Measurements from ENCODE around the gene LIX1L. TPM values are rescaled to one million over a fixed set of nuclear protein-coding genes. Genes with fewer than 3 reads are reported as not detected.

LIX1L gene
- polyA plus RNA-seq, 3 donors = 21.3 to 30.1 (median 27.0) TPM

- no peak for DNase-seq (ENCODE audit: extremely low read depth in 1 of 11, low read depth in 9 of 11, low spot score in 4 of 11)
These were observed 17.4 kb upstream of the LIX1L start for GRCh38 chr1:145975216-145975615.

GRCh38 chr1:145974721-145975120 lies 16.9 kb upstream of the LIX1L start:
- DNase-seq (ENCODE audit: extremely low read depth in 1 of 11, low read depth in 9 of 11, low spot score in 4 of 11) = no peak

- DNase-seq (ENCODE audit: extremely low read depth in 1 of 11, low read depth in 9 of 11, low spot score in 4 of 11) = no peak
These were observed 14.8 kb upstream of the LIX1L start for GRCh38 chr1:145972580-145972979.

GRCh38 chr1:145967288-145967687 lies 9.5 kb upstream of the LIX1L start:
- no peak for DNase-seq (ENCODE audit: extremely low read depth in 1 of 11, low read depth in 9 of 11, low spot score in 4 of 11)

GRCh38 chr1:145965119-145965744 lies 7.4 kb upstream of the LIX1L start:
- no peak for DNase-seq (ENCODE audit: extremely low read depth in 1 of 11, low read depth in 9 of 11, low spot score in 4 of 11)

GRCh38 chr1:145964328-145965118 lies 6.7 kb upstream of the LIX1L start, which contains the start of the genes ANKRD34A and POLR3GL:
TSS of gene ANKRD34A (minus strand) at chr1:145964575. CDS start at chr1:145961759, 2,816 bp downstream.
TSS of gene POLR3GL (plus strand) at chr1:145964690. CDS start at chr1:145974866, 10,176 bp downstream.
- DNase-seq (ENCODE audit: extremely low read depth in 1 of 11, low read depth in 9 of 11, low spot score in 4 of 11) = peak; percentile 87 to 97 (median 94)

GRCh38 chr1:145963265-145964019 lies 5.6 kb upstream of the LIX1L start:
- no peak for DNase-seq (ENCODE audit: extremely low read depth in 1 of 11, low read depth in 9 of 11, low spot score in 4 of 11)

GRCh38 chr1:145962157-145963102 lies 4.6 kb upstream of the LIX1L start:
- no peak for DNase-seq (ENCODE audit: extremely low read depth in 1 of 11, low read depth in 9 of 11, low spot score in 4 of 11)

GRCh38 chr1:145961425-145962156 lies 3.8 kb upstream of the LIX1L start:
- DNase-seq (ENCODE audit: extremely low read depth in 1 of 11, low read depth in 9 of 11, low spot score in 4 of 11) = no peak

GRCh38 chr1:145961109-145961424 lies 3.2 kb upstream of the LIX1L start:
- DNase-seq (ENCODE audit: extremely low read depth in 1 of 11, low read depth in 9 of 11, low spot score in 4 of 11) = no peak

- peak in 8 of 11 donors; percentile 69 to 83 (median 76) for DNase-seq (ENCODE audit: extremely low read depth in 1 of 11, low read depth in 9 of 11, low spot score in 4 of 11)
These were observed 2.8 kb upstream of the LIX1L start for GRCh38 chr1:145960468-145961108.

GRCh38 chr1:145959957-145960467 lies 2.2 kb upstream of the LIX1L start:
- DNase-seq (ENCODE audit: extremely low read depth in 1 of 11, low read depth in 9 of 11, low spot score in 4 of 11) = no peak

- DNase-seq (ENCODE audit: extremely low read depth in 1 of 11, low read depth in 9 of 11, low spot score in 4 of 11) = no peak
These were observed 1.5 kb upstream of the LIX1L start for GRCh38 chr1:145959333-145959732.

GRCh38 chr1:145958734-145959133 lies 917 bp upstream of the LIX1L start:
- no peak for DNase-seq (ENCODE audit: extremely low read depth in 1 of 11, low read depth in 9 of 11, low spot score in 4 of 11)

GRCh38 chr1:145956781-145957442 lies 905 bp downstream of the LIX1L start:
- no peak for DNase-seq (ENCODE audit: extremely low read depth in 1 of 11, low read depth in 9 of 11, low spot score in 4 of 11)

- no peak for DNase-seq (ENCODE audit: extremely low read depth in 1 of 11, low read depth in 9 of 11, low spot score in 4 of 11)
These were observed 1.5 kb downstream of the LIX1L start for GRCh38 chr1:145956361-145956760.

GRCh38 chr1:145955436-145955835 lies 2.4 kb downstream of the LIX1L start:
- no peak for DNase-seq (ENCODE audit: extremely low read depth in 1 of 11, low read depth in 9 of 11, low spot score in 4 of 11)

Data from renal cortex interstitium (tissue), 11 donors.